Subcutaneous abdominal adipose tissue (tissue), 5 donors: ENCODE data around the gene LYPD6.
"Not testable (repeated sequence)": the region's sequence is repeated elsewhere in the genome, so short reads cannot be mapped to it uniquely, and the experiment has no call there.

Source experiments
- H3K27ac ChIP-seq: one replicate; pipeline ENCODE4 v1.7.0; 2013; ENCODE audit warnings: low read depth, mild to moderate bottlenecking, inconsistent platforms, low read length, moderate library complexity
- H3K27me3 ChIP-seq, 5 donors: one replicate each; pipeline ENCODE4 v1.7.0; 2013; ENCODE audit warnings: low read length in 5 of 5, inconsistent platforms in 1 of 5; ENCODE audit not compliant: control insufficient read depth in 5 of 5, insufficient read depth in 4 of 5
- H3K36me3 ChIP-seq, 5 donors: one replicate each; pipeline ENCODE4 v1.7.0; 2013; ENCODE audit warnings: low read length in 5 of 5; ENCODE audit not compliant: control insufficient read depth in 5 of 5, insufficient read depth in 5 of 5
- H3K4me1 ChIP-seq, 5 donors: one replicate each; pipeline ENCODE4 v1.7.0; 2013; ENCODE audit warnings: low read length in 5 of 5, mild to moderate bottlenecking in 3 of 5, moderate library complexity in 1 of 5; ENCODE audit not compliant: control insufficient read depth in 5 of 5, insufficient read depth in 5 of 5
- H3K4me3 ChIP-seq, 5 donors: one replicate each; pipeline ENCODE4 v1.7.0; 2013; ENCODE audit warnings: low read length in 5 of 5, low read depth in 1 of 5
- H3K9ac ChIP-seq, 5 donors: one replicate each; pipeline ENCODE4 v1.7.0; 2013; ENCODE audit warnings: low read length in 5 of 5, mild to moderate bottlenecking in 4 of 5, moderate library complexity in 3 of 5
- H3K9me3 ChIP-seq, 5 donors: one replicate each; pipeline ENCODE4 v1.7.0; 2013; ENCODE audit warnings: low read length in 5 of 5; ENCODE audit not compliant: control insufficient read depth in 5 of 5
- donor health status: healthy.
- donor health status: healthy.
- donor health status: healthy.
- donor health status: healthy.
- donor health status: healthy.

Gene LYPD6

DNA sequence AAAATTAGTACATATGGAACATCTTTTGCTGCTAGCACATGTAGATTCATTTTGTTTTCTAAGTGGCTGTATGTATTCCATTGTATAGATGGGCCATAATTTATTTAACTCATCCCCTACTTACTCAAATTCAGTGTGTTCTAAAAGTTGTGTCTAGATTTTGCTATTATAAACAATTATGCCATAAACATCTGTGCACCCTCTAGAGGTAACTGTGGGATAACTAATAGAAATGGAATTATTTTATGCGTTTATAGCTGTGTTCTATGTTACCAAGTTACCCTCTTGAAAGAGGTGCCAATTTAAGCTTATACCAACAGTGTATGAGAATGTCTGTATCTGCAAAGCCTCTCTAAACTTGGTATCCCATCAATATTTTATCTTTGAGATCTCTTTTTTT lies 156.8 kb downstream of the LYPD6 start:
- Histone ChIP-seq H3K4me1 (peaks cover 0 to 4% (median 0%) of the 10 kb centered on the region in 5 donors), H3K27me3 (peaks cover 0 to 4% (median 2%) of the 10 kb centered on the region in 5 donors), H3K9ac (no peak overlapping the region), H3K9me3 (no peaks in the 10 kb centered on the region), H3K4me3 (no peak overlapping the region), H3K27ac (no peak overlapping the region), H3K36me3 (no peaks in the 10 kb centered on the region)

DNA sequence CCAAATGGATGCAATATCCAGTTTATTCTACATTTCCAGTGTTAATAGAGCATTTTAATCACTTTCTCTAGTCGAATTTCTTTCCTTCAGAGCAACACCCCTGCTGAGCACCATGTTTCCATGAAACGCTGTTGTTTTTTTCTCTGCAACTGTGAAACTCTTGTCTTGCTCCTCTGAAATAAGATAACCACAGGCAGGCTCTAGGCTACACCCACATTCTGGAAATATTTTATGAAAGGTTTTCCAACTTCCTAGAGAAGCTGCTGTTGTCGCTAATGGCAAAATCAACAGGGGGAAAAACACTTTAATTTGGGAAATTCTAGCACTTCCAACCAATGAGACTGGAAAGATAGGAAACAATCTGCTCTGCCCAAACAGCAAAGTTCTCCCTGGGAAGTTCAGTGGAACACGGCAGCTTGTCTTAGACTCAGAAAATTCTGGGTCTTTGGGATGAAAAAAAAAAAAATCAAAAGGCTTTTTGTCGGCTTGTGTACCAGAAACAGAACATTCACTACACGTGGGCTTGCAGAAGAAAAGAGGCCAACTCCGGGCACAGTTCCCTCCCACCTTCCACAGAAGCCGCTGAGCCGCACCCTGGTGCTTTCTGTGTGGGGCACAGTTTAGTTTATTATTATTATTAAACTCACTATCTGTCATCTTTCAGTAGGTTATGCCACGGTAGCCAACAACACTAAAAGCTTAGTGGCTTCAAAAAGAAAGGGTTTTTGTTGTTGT lies 158.5 kb downstream of the LYPD6 start:
- Histone ChIP-seq H3K27me3 (peaks cover 0 to 4% (median 0%) of the 10 kb centered on the region in 5 donors), H3K27ac (no peak overlapping the region), H3K9ac (no peak overlapping the region), H3K4me3 (no peak overlapping the region), H3K4me1 (peaks cover 0 to 4% (median 0%) of the 10 kb centered on the region in 5 donors), H3K9me3 (no peaks in the 10 kb centered on the region), H3K36me3 (no peaks in the 10 kb centered on the region)

DNA sequence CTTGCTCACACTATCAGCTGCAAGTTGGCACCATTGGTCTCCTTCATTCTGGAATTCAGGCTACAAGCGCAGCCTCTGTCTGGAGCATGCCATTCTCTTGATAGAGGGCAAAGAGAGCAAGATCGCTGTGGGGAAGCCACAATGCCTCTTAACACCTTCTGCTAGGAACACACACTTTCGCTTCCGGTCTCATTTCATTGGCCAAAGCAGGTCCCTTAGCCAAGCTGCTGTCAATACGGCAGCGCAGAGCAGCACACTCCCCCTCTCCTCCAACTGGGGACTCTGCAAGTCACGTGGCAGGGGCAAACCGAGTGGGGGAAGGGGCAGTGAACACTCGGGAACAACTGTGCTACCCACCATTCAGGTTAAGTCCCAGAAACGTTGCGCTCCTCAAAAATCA lies 159.1 kb downstream of the LYPD6 start:
- H3K27ac ChIP-seq = no peak overlapping the region
- peaks cover 0 to 4% (median 0%) of the 10 kb centered on the region in 5 donors for H3K27me3 ChIP-seq
- H3K4me3 ChIP-seq = no peak overlapping the region
- H3K4me1 ChIP-seq = peaks cover 0 to 4% (median 0%) of the 10 kb centered on the region in 5 donors
- H3K36me3 ChIP-seq = no peaks in the 10 kb centered on the region
- H3K9me3 ChIP-seq = no peaks in the 10 kb centered on the region
- H3K9ac ChIP-seq = no peak overlapping the region

DNA sequence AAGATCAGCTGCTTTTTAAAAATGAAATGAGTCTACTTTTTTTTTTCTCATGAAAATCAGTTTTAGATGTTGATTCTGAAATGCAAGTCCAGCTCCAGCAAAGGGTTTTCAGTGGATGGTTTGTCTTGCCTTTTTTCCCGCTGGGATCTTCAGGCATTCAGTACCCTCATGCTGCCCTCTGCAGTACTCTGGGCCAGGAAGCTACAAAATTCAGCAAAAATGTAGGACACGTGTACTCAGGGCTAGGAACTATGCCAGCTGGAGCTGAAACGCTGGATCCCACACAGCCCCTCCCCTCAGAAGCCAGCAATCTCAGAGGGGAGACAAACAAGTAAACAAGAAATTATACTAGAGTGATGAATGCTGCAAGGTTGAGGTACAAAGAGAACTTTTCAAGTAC lies 159.9 kb downstream of the LYPD6 start:
- no peak overlapping the region for H3K27ac ChIP-seq
- no peak overlapping the region for H3K9ac ChIP-seq
- H3K36me3 ChIP-seq = no peaks in the 10 kb centered on the region
- peaks cover 0 to 4% (median 0%) of the 10 kb centered on the region in 5 donors for H3K4me1 ChIP-seq
- peaks cover 0 to 4% (median 0%) of the 10 kb centered on the region in 5 donors for H3K27me3 ChIP-seq
- H3K9me3 ChIP-seq = no peaks in the 10 kb centered on the region
- H3K4me3 ChIP-seq = no peak overlapping the region

DNA sequence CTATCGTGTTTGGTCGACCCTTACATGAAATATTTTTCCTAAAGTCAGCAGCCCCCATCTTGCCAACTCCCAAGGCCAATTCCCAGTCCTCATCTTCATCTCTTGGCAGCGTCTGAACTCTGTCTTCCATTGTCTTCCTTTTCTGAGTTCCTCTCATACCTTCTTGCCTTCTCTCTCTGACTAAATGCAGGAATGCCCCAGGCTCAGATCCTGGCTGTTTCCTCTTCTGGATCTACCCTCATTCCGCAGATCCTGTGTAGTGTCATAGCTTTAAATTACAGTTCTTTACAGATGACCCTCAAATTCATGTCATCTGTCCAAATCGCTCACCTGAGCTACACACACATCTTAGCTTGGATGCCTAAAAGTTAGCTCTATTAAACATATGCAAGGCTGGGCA lies 162.5 kb downstream of the LYPD6 start:
- Histone ChIP-seq H3K9me3 (no peaks in the 10 kb centered on the region), H3K9ac (no peak overlapping the region), H3K36me3 (no peaks in the 10 kb centered on the region), H3K27ac (no peak overlapping the region), H3K27me3 (peaks cover 0 to 4% (median 0%) of the 10 kb centered on the region in 5 donors), H3K4me3 (no peak overlapping the region), H3K4me1 (peaks cover 0 to 4% (median 0%) of the 10 kb centered on the region in 5 donors)

DNA sequence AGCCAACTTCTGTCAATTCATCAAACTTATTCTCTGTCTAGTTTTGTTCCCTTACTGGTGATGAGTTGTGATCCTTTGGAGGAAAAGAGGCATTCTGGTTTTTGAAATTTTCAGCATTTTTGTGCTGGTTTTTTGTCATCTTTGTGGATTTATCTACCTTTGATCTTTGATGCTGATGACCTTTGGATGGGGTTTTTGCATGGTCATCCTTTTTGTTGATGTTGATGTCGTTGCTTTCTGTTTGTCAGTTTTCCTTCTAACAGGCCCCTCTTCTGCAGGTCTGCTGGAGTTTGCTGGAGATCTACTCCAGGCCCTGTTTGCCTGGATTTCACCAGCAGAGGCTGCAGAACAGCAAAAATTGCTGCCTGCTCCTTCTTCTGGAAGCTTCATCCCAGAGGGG lies 168.8 kb downstream of the LYPD6 start:
- not testable (repeated sequence) for H3K4me3 ChIP-seq, H3K9me3 ChIP-seq, H3K9ac ChIP-seq, H3K36me3 ChIP-seq, H3K27me3 ChIP-seq, H3K4me1 ChIP-seq, H3K27ac ChIP-seq

DNA sequence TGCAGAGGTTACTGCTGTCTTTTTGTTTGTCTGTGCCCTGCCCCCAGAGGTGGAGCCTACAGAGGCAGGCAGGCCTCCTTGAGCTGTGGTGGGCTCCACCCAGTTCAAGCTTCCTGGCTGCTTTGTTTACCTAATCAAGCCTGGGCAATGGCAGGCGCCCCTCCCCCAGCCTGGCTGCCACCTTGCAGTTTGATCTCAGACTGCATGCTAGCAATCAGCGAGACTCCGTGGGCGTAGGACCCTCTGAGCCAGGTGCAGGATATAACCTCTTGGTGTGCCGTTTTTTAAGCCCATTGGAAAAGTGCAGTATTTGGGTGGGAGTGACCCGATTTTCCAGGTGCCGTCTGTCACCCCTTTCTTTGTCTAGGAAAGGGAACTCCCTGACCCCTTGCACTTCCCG lies 176.4 kb downstream of the LYPD6 start:
- not testable (repeated sequence) for H3K36me3 ChIP-seq, H3K4me1 ChIP-seq, H3K27me3 ChIP-seq, H3K9ac ChIP-seq, H3K27ac ChIP-seq, H3K4me3 ChIP-seq, H3K9me3 ChIP-seq

DNA sequence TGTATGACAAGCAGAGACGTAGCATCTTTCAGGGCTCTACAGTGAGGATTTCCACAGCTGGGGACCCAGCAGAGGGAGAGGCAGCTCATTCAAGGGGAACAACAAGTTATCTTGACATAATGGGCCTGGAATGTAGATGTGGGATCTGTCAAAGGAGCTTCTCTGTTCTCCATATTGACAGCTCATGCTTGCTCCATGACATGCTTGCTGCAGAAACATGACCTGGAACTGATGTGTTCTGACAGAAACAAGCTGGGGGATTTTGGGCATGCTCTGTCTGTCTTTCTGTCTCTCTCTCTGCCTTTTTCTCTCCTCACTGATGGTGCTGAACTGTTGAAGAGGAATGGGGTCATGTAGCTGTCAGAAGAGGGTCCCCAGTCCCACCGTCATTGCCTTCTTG lies 177.6 kb downstream of the LYPD6 start:
- no peak overlapping the region for H3K9ac ChIP-seq
- no peaks in the 10 kb centered on the region for H3K36me3 ChIP-seq

DNA sequence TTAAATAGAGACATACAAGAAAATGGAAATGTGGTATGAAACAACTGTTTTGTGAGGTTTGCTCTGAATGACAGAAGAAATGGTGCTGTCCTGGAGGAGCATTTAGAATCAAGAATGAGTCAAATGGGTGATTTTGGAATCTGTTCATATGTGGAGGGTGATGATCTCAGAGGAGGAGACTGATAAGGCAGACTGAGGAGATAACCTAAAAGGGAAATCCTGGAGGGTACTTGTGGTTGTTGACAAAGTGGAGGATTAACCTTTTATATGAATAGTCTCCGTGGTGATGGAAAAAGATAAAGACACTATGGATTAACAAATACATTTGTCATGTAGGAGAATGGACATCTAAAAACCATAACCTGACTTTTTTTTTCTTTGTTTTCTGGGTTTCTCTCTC lies 183.1 kb downstream of the LYPD6 start:
- no peak overlapping the region for H3K4me3 ChIP-seq
- no peaks in the 10 kb centered on the region for H3K27me3 ChIP-seq
- no peak overlapping the region for H3K27ac ChIP-seq
- no peaks in the 10 kb centered on the region for H3K4me1 ChIP-seq
- H3K9ac ChIP-seq = no peak overlapping the region
- H3K36me3 ChIP-seq = no peaks in the 10 kb centered on the region
- H3K9me3 ChIP-seq = no peaks in the 10 kb centered on the region

More for the DNA sequence above, 177.6 kb downstream of the LYPD6 start:
- H3K9me3 ChIP-seq = no peaks in the 10 kb centered on the region
- no peaks in the 10 kb centered on the region for H3K4me1 ChIP-seq
- no peak overlapping the region for H3K4me3 ChIP-seq
- H3K27ac ChIP-seq = no peak overlapping the region
- no peaks in the 10 kb centered on the region for H3K27me3 ChIP-seq
